Endothelial cell of umbilical vein (primary cell): ENCODE results near the gene PLEKHA3. TPM values are rescaled to one million over a fixed set of nuclear protein-coding genes. Genes with fewer than 3 reads are reported as not detected.

ENCODE experiments used
- BruUV-seq: library from RNA; stranded (reverse); fragments of 400-500 nt; replicated peaks from 2 replicates; lab custom pipeline; 2021; lab: Mats Ljungman, UMichigan
- CTCF ChIA-PET: fragments of 300-600, 350-600 bp; sonication (Branson Sonifier 250); formaldehyde crosslinking; loops from one replicate; lab custom pipeline; 2021; ENCODE audit warnings: antibody characterized with exemption, inconsistent platforms; lab: Charles Lee
- POLR2A ChIA-PET: fragments of 300-600, 350-600 bp; sonication (Branson Sonifier 250); formaldehyde crosslinking; loops from one replicate; lab custom pipeline; 2021; ENCODE audit warnings: antibody characterized with exemption, inconsistent platforms; lab: Charles Lee
- DNase-seq: peaks from one replicate; pipeline ENCODE4 v3.0.0-alpha.2; 2011; ENCODE audit warnings: low read depth, low spot score
- FAIRE-seq: peaks from 2 replicates; lab custom pipeline; 2011; peaks lifted over from hg19 to GRCh38; lab: Jason Lieb, UNC
- H2AFZ ChIP-seq: 2 replicates; pipeline ENCODE4 v1.6.0; 2012; ENCODE audit warnings: low read depth, low read length, control low read depth, inconsistent platforms
- H3K27ac ChIP-seq: 2 replicates; pipeline ENCODE4 v1.5.1; 2011; ENCODE audit warnings: low read depth, mild to moderate bottlenecking, control low read depth, low read length, moderate library complexity; ENCODE audit not compliant: insufficient read depth
- H3K27me3 ChIP-seq, 2 experiments: 2 replicates each; pipeline versions ENCODE4 v1.6.0 to v1.6.1; 2011; ENCODE audit warnings: low read length in 2 of 2, mixed read lengths in 1 of 2; ENCODE audit not compliant: control insufficient read depth in 2 of 2, insufficient read depth in 2 of 2
- H3K36me3 ChIP-seq, 2 experiments: 2 replicates in 1 of 2; 3 replicates in 1 of 2; pipeline ENCODE4 v1.5.1; 2011; ENCODE audit warnings: low read length in 2 of 2, mild to moderate bottlenecking in 1 of 2, moderate library complexity in 1 of 2; ENCODE audit not compliant: control insufficient read depth in 2 of 2, insufficient read depth in 2 of 2; ENCODE audit errors: extremely low read depth in 1 of 2
- H3K4me1 ChIP-seq: 3 replicates; pipeline ENCODE4 v1.5.1; 2011; ENCODE audit warnings: mild to moderate bottlenecking, low read length; ENCODE audit not compliant: control insufficient read depth, insufficient read depth; ENCODE audit errors: extremely low read depth
- H3K4me2 ChIP-seq: 2 replicates; pipeline ENCODE4 v1.6.1; 2011; ENCODE audit warnings: low read length, control low read depth, mixed read lengths; ENCODE audit not compliant: insufficient read depth
- H3K4me3 ChIP-seq, 3 experiments: fragments of 200-600 bp in 1 of 3; sonication (generic), shearing (Covaris generic) in 1 of 3; replicated peaks in 1 of 3; 2 replicates each; pipeline ENCODE4 v1.5.1; 2011 to 2016; ENCODE audit warnings: control low read depth in 3 of 3, low read length in 3 of 3, mild to moderate bottlenecking in 2 of 3, inconsistent platforms in 1 of 3, low read depth in 1 of 3, moderate library complexity in 1 of 3; ENCODE audit not compliant: insufficient read depth in 1 of 3
- H3K79me2 ChIP-seq: 2 replicates; pipeline ENCODE4 v1.6.0; 2012; ENCODE audit warnings: low read length, inconsistent platforms; ENCODE audit not compliant: control insufficient read depth, insufficient read depth
- H3K9ac ChIP-seq: replicated peaks from 2 replicates; pipeline ENCODE3; 2011; ENCODE audit warnings: low read length, control low read depth; ENCODE audit not compliant: insufficient read depth; ENCODE audit errors: extremely low read depth
- H3K9me1 ChIP-seq: replicated peaks from 3 replicates; pipeline ENCODE4 v1.6.0; 2011; ENCODE audit warnings: mild to moderate bottlenecking, low read length; ENCODE audit not compliant: control insufficient read depth, insufficient read depth; ENCODE audit errors: extremely low read depth
- H3K9me3 ChIP-seq: replicated peaks from 2 replicates; pipeline ENCODE4 v1.5.1; 2012; ENCODE audit warnings: low read length, inconsistent platforms; ENCODE audit not compliant: control insufficient read depth, insufficient read depth
- H4K20me1 ChIP-seq: replicated peaks from 2 replicates; pipeline ENCODE3; 2011; ENCODE audit warnings: mild to moderate bottlenecking, low read length; ENCODE audit not compliant: control insufficient read depth, insufficient read depth; ENCODE audit errors: extremely low read depth
- CTCF ChIP-seq, 2 donors: IDR thresholded peaks; 1 replicate in 1 of 2; 2 replicates in 1 of 2; pipeline ENCODE4 v1.5.1; 2011; ENCODE audit warnings: low read length in 2 of 2, mild to moderate bottlenecking in 2 of 2, moderate library complexity in 2 of 2, control low read depth in 1 of 2, inconsistent platforms in 1 of 2, low read depth in 1 of 2; ENCODE audit not compliant: insufficient read depth in 1 of 2; ENCODE audit errors: extremely low read depth in 1 of 2
- EZH2 ChIP-seq: IDR thresholded peaks from 2 replicates; pipeline ENCODE4 v1.6.1; 2012; ENCODE audit warnings: borderline replicate concordance, low read depth, mild to moderate bottlenecking, moderate library complexity, low read length, inconsistent platforms; ENCODE audit not compliant: severe bottlenecking
- FOS ChIP-seq: IDR thresholded peaks from 2 replicates; pipeline ENCODE4 v1.6.1; 2011; ENCODE audit warnings: mild to moderate bottlenecking, low read length, moderate library complexity, borderline replicate concordance; ENCODE audit not compliant: insufficient read depth
- GATA2 ChIP-seq: IDR thresholded peaks from 2 replicates; pipeline ENCODE4 v1.7.0; 2011; ENCODE audit warnings: low read depth, mild to moderate bottlenecking, moderate library complexity, mixed read lengths, low read length; ENCODE audit not compliant: insufficient read length, insufficient read depth
- JUN ChIP-seq: IDR thresholded peaks from 2 replicates; pipeline ENCODE4 v1.6.1; 2011; ENCODE audit warnings: borderline replicate concordance, low read depth; ENCODE audit not compliant: insufficient read length, insufficient read depth
- MAX ChIP-seq: IDR thresholded peaks from 2 replicates; pipeline ENCODE4 v1.6.1; 2011; ENCODE audit not compliant: insufficient read depth, insufficient read length
- MYC ChIP-seq: IDR thresholded peaks from one replicate; pipeline ENCODE4 v1.6.1; 2011; ENCODE audit warnings: mild to moderate bottlenecking, low read depth, low read length
- POLR2A ChIP-seq: IDR thresholded peaks from 2 replicates; pipeline ENCODE4 v1.6.1; 2012; ENCODE audit warnings: low read depth, mild to moderate bottlenecking, control low read depth, low read length
- POLR2AphosphoS5 ChIP-seq: IDR thresholded peaks from 2 replicates; pipeline ENCODE4 v1.6.1; 2012; ENCODE audit warnings: low read depth, mild to moderate bottlenecking, control low read depth, low read length, moderate library complexity; ENCODE audit not compliant: insufficient read depth
- dilution Hi-C: fragments of 300-500 bp; cut with MboI; formaldehyde crosslinking; loops from one replicate; pipeline ENCODE4 v1.15.0; 2019; ENCODE audit warnings: low sequenced_read_pairs; ENCODE audit not compliant: extremely low pct_ligation_motif_present
- intact Hi-C: fragments of 100-400 bp; cut with micrococcal nuclease; formaldehyde crosslinking; loops from one replicate; pipeline ENCODE4 v1.10.0; 2022
- polyA plus RNA-seq, 4 experiments: library from polyadenylated mRNA; depleted of rRNA in 3 of 4; stranded (reverse) in 3 of 4; unstranded in 1 of 4; fragments of >200 nt; gene quantifications; 2 replicates each; pipeline versions ENCODE4 v1.2.1 to v1.2.3, GENCODE V29; 2011 to 2012; ENCODE audit warnings: missing spikeins in 1 of 4
- total RNA-seq: library from RNA; stranded (reverse); gene quantifications from 2 replicates; pipeline ENCODE4 v1.2.3, GENCODE V29; 2021

The PLEKHA3 gene
- total and polyA plus RNA-seq, 2 donors (not counting 3 experiments of a cell fraction or from before 2014, with no cell fraction given): 4.1 to 24.6 TPM

GRCh38 chr2:178531168-178531567, 50.9 kb downstream of the PLEKHA3 start:
- Histone ChIP-seq H3K27me3 (no peaks in the 10 kb centered on the region), H3K4me2 (no peak overlapping the region), H2AFZ (no peak overlapping the region), H3K36me3 (peaks cover 0 to 4% of the 10 kb centered on the region in 2 experiments), H3K9me1 (no peaks in the 10 kb centered on the region), H3K9ac (no peak overlapping the region), H3K4me3 (no peak overlapping the region), H4K20me1 (no peaks in the 10 kb centered on the region), H3K27ac (no peak overlapping the region), H3K9me3 (no peaks in the 10 kb centered on the region), H3K79me2 (peaks cover 6% of the 10 kb centered on the region), H3K4me1 (no peaks in the 10 kb centered on the region)
- FAIRE-seq (no peak), DNase-seq (no peak)
- TF ChIP-seq MAX: no peak
- no peak for TF ChIP-seq JUN
- TF ChIP-seq FOS: no peak
- no peak for TF ChIP-seq POLR2AphosphoS5
- TF ChIP-seq CTCF (IDR thresholded peaks at IDR 0.05; ENCODE audit: extremely low read depth in 1 of 2, insufficient read depth in 1 of 2, low read depth in 1 of 2, low read length in 2 of 2): no peak
- TF ChIP-seq EZH2: no peak
- TF ChIP-seq MYC: no peak
- no peak for TF ChIP-seq POLR2A
- no peak for TF ChIP-seq GATA2
- ChIA-PET CTCF (no interaction called here), POLR2A (no interaction called here)
- BruUV-seq: no TSS peak
- dilution Hi-C loops (no loop called here), intact Hi-C loops (no loop called here)
